ENCODE results near the gene NANS. TPM values are rescaled to one million over a fixed set of nuclear protein-coding genes. Genes with fewer than 3 reads are reported as not detected.
"Not testable (repeated sequence)": the region's sequence is repeated elsewhere in the genome, so short reads cannot be mapped to it uniquely, and the experiment has no call there.

Gene NANS
- polyA plus RNA-seq, 1 donor (not counting 4 experiments of a cell fraction or from before 2014, with no cell fraction given): 63.1 TPM

DNA sequence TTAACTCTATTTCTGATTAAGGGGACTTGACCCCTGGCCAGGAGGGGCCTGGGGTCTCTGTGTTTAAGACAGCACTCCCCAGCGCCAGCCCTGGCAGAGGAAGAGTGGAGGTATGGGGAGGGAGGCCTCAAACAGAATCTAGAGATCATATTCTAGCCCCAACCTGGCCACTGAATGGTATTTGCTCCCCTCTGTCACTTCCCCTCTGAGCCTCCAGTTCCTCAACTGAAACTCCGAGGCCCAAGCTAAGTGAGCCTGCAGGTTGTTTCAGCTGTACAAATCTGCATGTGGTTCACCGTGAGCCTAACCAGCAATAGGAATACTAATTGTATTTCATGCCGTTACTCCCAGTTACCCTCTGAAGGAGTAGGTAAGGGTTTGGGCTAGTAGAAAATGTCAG, 37.4 kb upstream of the NANS start:
- Histone ChIP-seq H3K9me3 (ENCODE audit: control insufficient read depth, low read depth, low read length) (no peaks in the 10 kb centered on the region), H3K27me3 (ENCODE audit: control insufficient read depth, extremely low read depth, insufficient read depth, low read length) (no peaks in the 10 kb centered on the region), H3K9me1 (ENCODE audit: control insufficient read depth, extremely low read depth, insufficient read depth, low read length) (no peaks in the 10 kb centered on the region), H3K27ac (ENCODE audit: control insufficient read depth, insufficient read depth, low read length) (no peak overlapping the region), H3K4me3 (ENCODE audit: control insufficient read depth in 2 of 3, extremely low read depth in 1 of 3, insufficient read depth in 2 of 3, low read depth in 1 of 3, low read length in 3 of 3) (no peak overlapping the region), H3K9ac (ENCODE audit: control insufficient read depth, extremely low read depth, insufficient read depth, low read length) (no peak overlapping the region), H4K20me1 (ENCODE audit: control insufficient read depth, extremely low read depth, insufficient read depth, low read length) (no peaks in the 10 kb centered on the region), H3K4me2 (ENCODE audit: control insufficient read depth, extremely low read depth, insufficient read depth, low read depth, low read length) (no peak overlapping the region), H3K79me2 (ENCODE audit: control insufficient read depth, insufficient read depth, low read length) (no peaks in the 10 kb centered on the region), H2AFZ (ENCODE audit: control insufficient read depth, low read length) (no peak overlapping the region), H3K36me3 (ENCODE audit: control insufficient read depth in 2 of 2, extremely low read depth in 1 of 2, insufficient read depth in 2 of 2, low read length in 2 of 2) (peaks cover 15 to 24% of the 10 kb centered on the region in 2 experiments), H3K4me1 (ENCODE audit: control insufficient read depth, extremely low read depth, insufficient read depth, low read length) (no peaks in the 10 kb centered on the region)
- no peak for DNase-seq (ENCODE audit: low read depth, low spot score)
- FAIRE-seq: no peak
- dilution Hi-C loops (cut with MboI; ENCODE audit: extremely low pct_ligation_motif_present, low sequenced_read_pairs): no loop called here
- TF ChIP-seq, protein P1, sequence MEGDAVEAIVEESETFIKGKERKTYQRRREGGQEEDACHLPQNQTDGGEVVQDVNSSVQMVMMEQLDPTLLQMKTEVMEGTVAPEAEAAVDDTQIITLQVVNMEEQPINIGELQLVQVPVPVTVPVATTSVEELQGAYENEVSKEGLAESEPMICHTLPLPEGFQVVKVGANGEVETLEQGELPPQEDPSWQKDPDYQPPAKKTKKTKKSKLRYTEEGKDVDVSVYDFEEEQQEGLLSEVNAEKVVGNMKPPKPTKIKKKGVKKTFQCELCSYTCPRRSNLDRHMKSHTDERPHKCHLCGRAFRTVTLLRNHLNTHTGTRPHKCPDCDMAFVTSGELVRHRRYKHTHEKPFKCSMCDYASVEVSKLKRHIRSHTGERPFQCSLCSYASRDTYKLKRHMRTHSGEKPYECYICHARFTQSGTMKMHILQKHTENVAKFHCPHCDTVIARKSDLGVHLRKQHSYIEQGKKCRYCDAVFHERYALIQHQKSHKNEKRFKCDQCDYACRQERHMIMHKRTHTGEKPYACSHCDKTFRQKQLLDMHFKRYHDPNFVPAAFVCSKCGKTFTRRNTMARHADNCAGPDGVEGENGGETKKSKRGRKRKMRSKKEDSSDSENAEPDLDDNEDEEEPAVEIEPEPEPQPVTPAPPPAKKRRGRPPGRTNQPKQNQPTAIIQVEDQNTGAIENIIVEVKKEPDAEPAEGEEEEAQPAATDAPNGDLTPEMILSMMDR (optimal IDR thresholded peaks at IDR 0.05 in 1 of 3, IDR thresholded peaks at IDR 0.05 in 1 of 3, conservative IDR thresholded peaks at IDR 0.05 in 1 of 3; ENCODE audit: extremely low read depth in 1 of 3, insufficient read depth in 2 of 3, low read length in 3 of 3): no peak
- no peak for TF ChIP-seq EZH2 (IDR thresholded peaks at IDR 0.05; ENCODE audit: low read length)

DNA sequence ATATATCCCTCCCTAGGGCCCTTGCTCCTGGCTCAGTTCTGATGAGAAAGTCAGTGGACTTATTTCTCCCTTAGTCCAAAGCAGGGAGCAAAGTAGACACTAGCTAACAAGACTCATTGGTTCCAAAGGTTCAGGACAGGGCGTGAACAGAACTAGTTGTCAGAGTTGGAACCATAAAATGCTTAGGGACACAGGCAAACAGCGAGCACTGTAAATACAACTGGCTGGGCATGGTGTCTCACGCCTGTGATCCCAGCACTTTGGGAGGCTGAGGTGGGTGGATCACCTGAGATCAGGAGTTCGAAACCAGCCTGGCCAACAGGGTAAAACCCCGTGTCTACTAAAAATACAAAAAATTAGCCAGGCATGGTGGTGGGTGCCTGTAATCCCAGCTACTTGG, 36.7 kb upstream of the NANS start:
- H2AFZ ChIP-seq (ENCODE audit: control insufficient read depth, low read length); H3K27ac ChIP-seq (ENCODE audit: control insufficient read depth, insufficient read depth, low read length); dilution Hi-C loops (cut with MboI; ENCODE audit: extremely low pct_ligation_motif_present, low sequenced_read_pairs); H3K9me3 ChIP-seq (ENCODE audit: control insufficient read depth, low read depth, low read length); H4K20me1 ChIP-seq (ENCODE audit: control insufficient read depth, extremely low read depth, insufficient read depth, low read length); H3K27me3 ChIP-seq (ENCODE audit: control insufficient read depth, extremely low read depth, insufficient read depth, low read length); H3K9me1 ChIP-seq (ENCODE audit: control insufficient read depth, extremely low read depth, insufficient read depth, low read length); H3K79me2 ChIP-seq (ENCODE audit: control insufficient read depth, insufficient read depth, low read length); H3K4me1 ChIP-seq (ENCODE audit: control insufficient read depth, extremely low read depth, insufficient read depth, low read length); FAIRE-seq; H3K4me3 ChIP-seq (ENCODE audit: control insufficient read depth in 2 of 3, extremely low read depth in 1 of 3, insufficient read depth in 2 of 3, low read depth in 1 of 3, low read length in 3 of 3); H3K9ac ChIP-seq (ENCODE audit: control insufficient read depth, extremely low read depth, insufficient read depth, low read length); DNase-seq (ENCODE audit: low read depth, low spot score); H3K4me2 ChIP-seq (ENCODE audit: control insufficient read depth, extremely low read depth, insufficient read depth, low read depth, low read length): not testable (repeated sequence)
- peaks cover 11 to 22% of the 10 kb centered on the region in 2 experiments for H3K36me3 ChIP-seq (ENCODE audit: control insufficient read depth in 2 of 2, extremely low read depth in 1 of 2, insufficient read depth in 2 of 2, low read length in 2 of 2)

DNA sequence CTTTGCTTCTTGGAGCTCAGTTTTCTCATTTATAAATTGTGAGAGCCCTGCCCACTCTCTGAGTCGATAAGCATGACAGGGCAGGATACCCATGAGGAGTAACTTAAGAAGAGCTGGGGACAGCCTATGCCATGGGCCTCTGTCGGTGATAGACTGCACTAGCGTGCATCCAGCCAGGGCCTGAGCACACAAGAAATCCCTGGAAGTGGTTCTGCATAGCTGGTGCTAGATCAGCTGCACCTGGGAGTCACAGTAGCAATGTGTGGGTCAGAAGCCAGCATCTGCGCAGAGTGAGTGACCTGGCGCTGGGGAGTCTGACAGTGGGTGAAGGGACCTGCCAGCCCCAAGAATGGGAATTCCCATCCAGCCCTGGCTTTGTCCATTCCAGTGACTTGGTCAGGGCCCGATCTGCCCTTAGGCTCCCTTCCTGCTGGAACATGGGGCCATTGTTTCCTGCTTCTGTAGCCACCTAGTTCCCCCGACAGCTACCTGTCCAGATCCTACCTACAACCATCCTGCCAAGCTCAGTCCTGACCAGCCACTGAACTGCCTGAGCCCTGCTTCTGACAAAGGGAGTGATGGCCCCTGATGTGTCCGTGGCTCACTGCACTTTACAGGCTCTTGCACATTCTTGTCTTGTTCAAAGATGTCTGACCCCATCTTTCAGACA, 35.9 kb upstream of the NANS start:
- Histone ChIP-seq H2AFZ (ENCODE audit: control insufficient read depth, low read length) (no peak overlapping the region), H3K9me3 (ENCODE audit: control insufficient read depth, low read depth, low read length) (no peaks in the 10 kb centered on the region), H3K27ac (ENCODE audit: control insufficient read depth, insufficient read depth, low read length) (no peak overlapping the region), H3K4me3 (ENCODE audit: control insufficient read depth in 2 of 3, extremely low read depth in 1 of 3, insufficient read depth in 2 of 3, low read depth in 1 of 3, low read length in 3 of 3) (no peak overlapping the region), H3K4me1 (ENCODE audit: control insufficient read depth, extremely low read depth, insufficient read depth, low read length) (no peaks in the 10 kb centered on the region), H4K20me1 (ENCODE audit: control insufficient read depth, extremely low read depth, insufficient read depth, low read length) (no peaks in the 10 kb centered on the region), H3K27me3 (ENCODE audit: control insufficient read depth, extremely low read depth, insufficient read depth, low read length) (no peaks in the 10 kb centered on the region), H3K9ac (ENCODE audit: control insufficient read depth, extremely low read depth, insufficient read depth, low read length) (no peak overlapping the region), H3K79me2 (ENCODE audit: control insufficient read depth, insufficient read depth, low read length) (no peaks in the 10 kb centered on the region), H3K9me1 (ENCODE audit: control insufficient read depth, extremely low read depth, insufficient read depth, low read length) (no peaks in the 10 kb centered on the region), H3K4me2 (ENCODE audit: control insufficient read depth, extremely low read depth, insufficient read depth, low read depth, low read length) (no peak overlapping the region), H3K36me3 (ENCODE audit: control insufficient read depth in 2 of 2, extremely low read depth in 1 of 2, insufficient read depth in 2 of 2, low read length in 2 of 2) (peaks cover 10 to 17% of the 10 kb centered on the region in 2 experiments)
- dilution Hi-C loops (cut with MboI; ENCODE audit: extremely low pct_ligation_motif_present, low sequenced_read_pairs): no loop called here
- FAIRE-seq (no peak), DNase-seq (ENCODE audit: low read depth, low spot score) (no peak)
- TF ChIP-seq EZH2 (IDR thresholded peaks at IDR 0.05; ENCODE audit: low read length): no peak
- TF ChIP-seq, protein P1 (optimal IDR thresholded peaks at IDR 0.05 in 1 of 3, IDR thresholded peaks at IDR 0.05 in 1 of 3, conservative IDR thresholded peaks at IDR 0.05 in 1 of 3; ENCODE audit: extremely low read depth in 1 of 3, insufficient read depth in 2 of 3, low read length in 3 of 3): no peak
